HepG2 (cell line): ENCODE results near the gene SLC13A3. TPM values are rescaled to one million over a fixed set of nuclear protein-coding genes. Genes with fewer than 3 reads are reported as not detected.

Experiments used
- DR1 ChIP-seq: sonication (generic); formaldehyde crosslinking; IDR thresholded peaks from 2 replicates; pipeline ENCODE4 v1.8.0; 2021; ENCODE audit warnings: mild to moderate bottlenecking, missing genetic modification reagents, inconsistent platforms
- E2F2 ChIP-seq: sonication (generic); formaldehyde crosslinking; IDR thresholded peaks from 2 replicates; pipeline ENCODE4 v1.4.0; 2020; ENCODE audit warnings: missing genetic modification reagents, borderline replicate concordance
- MTA3 ChIP-seq: sonication (generic); formaldehyde crosslinking; IDR thresholded peaks from 2 replicates; pipeline ENCODE4 v1.4.0; 2020; ENCODE audit warnings: missing genetic modification reagents
- MYPOP ChIP-seq: sonication (generic); formaldehyde crosslinking; IDR thresholded peaks from 2 replicates; pipeline ENCODE4 v1.8.1; 2023; ENCODE audit warnings: mild to moderate bottlenecking, moderate library complexity, missing genetic modification reagents
- NONO ChIP-seq, 2 experiments: fragments of 450-650 bp in 1 of 2; sonication (generic) in 1 of 2; formaldehyde crosslinking in 1 of 2; IDR thresholded peaks in 1 of 2; conservative IDR thresholded peaks in 1 of 2; 2 replicates each; pipeline versions ENCODE4 v1.6.1 to v1.8.0; 2017 to 2022; ENCODE audit warnings: mild to moderate bottlenecking in 1 of 2, missing genetic modification reagents in 1 of 2, moderate library complexity in 1 of 2
- REST ChIP-seq, 2 experiments: IDR thresholded peaks; 2 replicates each; pipeline ENCODE4 v1.6.1; 2011 to 2012; ENCODE audit warnings: low read length in 2 of 2, borderline replicate concordance in 1 of 2, low read depth in 1 of 2, mild to moderate bottlenecking in 1 of 2, moderate library complexity in 1 of 2
- RFX5 ChIP-seq: IDR thresholded peaks from 2 replicates; pipeline ENCODE4 v1.6.1; 2011; ENCODE audit warnings: low read depth, low read length, improper control_type of control experiment
- SAP130 ChIP-seq: IDR thresholded peaks from 2 replicates; pipeline ENCODE4 v1.6.1; 2016; ENCODE audit warnings: low read depth
- SIX1 ChIP-seq: sonication (generic); formaldehyde crosslinking; IDR thresholded peaks from 2 replicates; pipeline ENCODE4 v1.4.0; 2020; ENCODE audit warnings: missing genetic modification reagents, borderline replicate concordance
- SPEN ChIP-seq: sonication (generic); formaldehyde crosslinking; IDR thresholded peaks from 2 replicates; pipeline ENCODE4 v1.5.1; 2020; ENCODE audit warnings: low read depth, mild to moderate bottlenecking, missing genetic modification reagents
- SRF ChIP-seq: IDR thresholded peaks from 2 replicates; pipeline ENCODE4 v1.6.1; 2011; ENCODE audit warnings: mild to moderate bottlenecking, low read depth, low read length, moderate library complexity
- SRSF9 ChIP-seq: fragments of 200-400 bp; formaldehyde crosslinking; IDR thresholded peaks from 2 replicates; pipeline ENCODE4 v1.6.1; 2018; ENCODE audit warnings: borderline replicate concordance, mild to moderate bottlenecking, low read depth, low read length; ENCODE audit not compliant: insufficient read depth, poor library complexity, severe bottlenecking
- ZEB1 ChIP-seq: IDR thresholded peaks from 2 replicates; pipeline ENCODE4 v1.6.1; 2012; ENCODE audit warnings: mild to moderate bottlenecking, low read depth, inconsistent platforms; ENCODE audit not compliant: insufficient replicate concordance
- ZNF33B ChIP-seq: sonication (generic); formaldehyde crosslinking; IDR thresholded peaks from 2 replicates; pipeline ENCODE4 v1.5.1; 2020; ENCODE audit warnings: mild to moderate bottlenecking, missing genetic modification reagents
- ZNF350 ChIP-seq: sonication (generic); formaldehyde crosslinking; IDR thresholded peaks from 2 replicates; pipeline ENCODE4 v1.4.0; 2020; ENCODE audit warnings: mild to moderate bottlenecking, low read depth, missing genetic modification reagents, borderline replicate concordance
- ZNF558 ChIP-seq: sonication (generic); formaldehyde crosslinking; IDR thresholded peaks from 2 replicates; pipeline ENCODE4 v1.9.0; 2022; ENCODE audit warnings: mild to moderate bottlenecking, missing genetic modification reagents, borderline replicate concordance
- ZSCAN22 ChIP-seq: sonication (generic); formaldehyde crosslinking; IDR thresholded peaks from 2 replicates; pipeline ENCODE4 v1.4.0; 2020; ENCODE audit warnings: mild to moderate bottlenecking, missing genetic modification reagents
- ZSCAN30 ChIP-seq: sonication (generic); formaldehyde crosslinking; IDR thresholded peaks from 2 replicates; pipeline ENCODE4 v1.5.0; 2020; ENCODE audit warnings: mild to moderate bottlenecking, missing genetic modification reagents
- ZSCAN5A ChIP-seq: sonication (generic); formaldehyde crosslinking; IDR thresholded peaks from 2 replicates; pipeline ENCODE4 v1.8.0; 2022; ENCODE audit warnings: mild to moderate bottlenecking, missing genetic modification reagents, borderline replicate concordance
- polyA plus RNA-seq, 8 experiments: library from polyadenylated mRNA; depleted of rRNA in 3 of 8; stranded (reverse) in 7 of 8; unstranded in 1 of 8; fragments of >200 nt; fragmentation: Illumina TruSeq in 4 of 8; extraction: Trizol in 4 of 8; gene quantifications; 2 replicates each; pipeline versions ENCODE4 v1.2.1 to v1.2.3, GENCODE V29; 2011 to 2016; ENCODE audit warnings: low read depth in 4 of 8, missing spikeins in 1 of 8, mixed read lengths in 1 of 8; ENCODE audit not compliant: insufficient read depth in 1 of 8
- total RNA-seq, 5 experiments: library from RNA; depleted of rRNA; stranded (reverse); fragments of >200 nt; fragmentation: Illumina TruSeq; extraction: Trizol; gene quantifications; 2 replicates each; pipeline ENCODE4 v1.2.3, GENCODE V29; 2016; ENCODE audit warnings: low read depth in 1 of 5

Gene SLC13A3
- total and polyA plus RNA-seq, 2 of the 13 experiments (the other 11 are each of a cell fraction or from before 2014, with no cell fraction given): 66.5 to 76.0 TPM

- TF ChIP-seq ZNF558 (CRISPR knock-in tag) (peak; percentile 83; the same call in 1 of the 2 replicates), SPEN (CRISPR knock-in tag) (peak; percentile 91; the same call in 1 of the 2 replicates), ZSCAN22 (peak; percentile 85; the same call in 1 of the 2 replicates), ZSCAN5A (CRISPR knock-in tag) (peak; percentile 98), ZNF33B (CRISPR knock-in tag) (peak; percentile 98), SRF (peak; percentile 75), MYPOP (CRISPR knock-in tag) (peak; percentile 94), DR1 (no peak; the same call in 1 of the 2 replicates), NONO (IDR thresholded peaks at IDR 0.05) (no peak), NONO (CRISPR knock-in tag; conservative IDR thresholded peaks at IDR 0.05) (peak; percentile 100), SIX1 (peak; percentile 94), E2F2 (CRISPR knock-in tag) (peak; percentile 79; the same call in 1 of the 2 replicates), ZNF350 (peak; percentile 99), RFX5 (0 out of 2 replicates have a peak, but pooled peaks have one; percentile 52), ZEB1 (peak; percentile 98), REST (IDR thresholded peaks at IDR 0.05; ENCODE audit: borderline replicate concordance in 1 of 2, low read depth in 1 of 2, low read length in 2 of 2) (peak in 1 of 2 experiments; percentile 84; a peak in 2 of 4 replicates), MTA3 (CRISPR knock-in tag) (no peak), ZSCAN30 (CRISPR knock-in tag) (peak; percentile 94; the same call in 1 of the 2 replicates), SAP130 (CRISPR knock-in tag) (peak; percentile 97), SRSF9 (no peak)
Observed at GRCh38 chr20:46666818-46667515, 15.7 kb upstream of the SLC13A3 start (continued).
